ENCODE results near the gene LPCAT3. TPM values are rescaled to one million over a fixed set of nuclear protein-coding genes. Genes with fewer than 3 reads are reported as not detected.

Gene LPCAT3
- total and polyA plus RNA-seq, 2 of the 13 experiments (the other 11 are each of a cell fraction or from before 2014, with no cell fraction given): 44.5 to 64.3 TPM

- TF ChIP-seq ATF6 (CRISPR knock-in tag; conservative IDR thresholded peaks at IDR 0.05): no peak
- TF ChIP-seq E2F1 (CRISPR knock-in tag; IDR thresholded peaks at IDR 0.05): no peak
- TF ChIP-seq BRD4 (CRISPR knock-in tag; IDR thresholded peaks at IDR 0.05): peak; percentile 69; the same call in 1 of the 2 replicates
- peak; percentile 27; the same call in 1 of the 2 replicates for TF ChIP-seq ZFY (CRISPR knock-in tag; IDR thresholded peaks at IDR 0.05)
- TF ChIP-seq ZSCAN29 (CRISPR knock-in tag; conservative IDR thresholded peaks at IDR 0.05): no peak
- TF ChIP-seq PHF21A (CRISPR knock-in tag; IDR thresholded peaks at IDR 0.05): peak; percentile 15; the same call in 1 of the 2 replicates
- no peak for TF ChIP-seq ZNF589 (CRISPR knock-in tag; conservative IDR thresholded peaks at IDR 0.05)
- no peak for TF ChIP-seq ONECUT2 (CRISPR knock-in tag; IDR thresholded peaks at IDR 0.05)
- no peak for TF ChIP-seq NFE2L2 (IDR thresholded peaks at IDR 0.05; ENCODE audit: low read length)
- TF ChIP-seq BRF2 (CRISPR knock-in tag; IDR thresholded peaks at IDR 0.05): no peak
- no peak for TF ChIP-seq MYNN (CRISPR knock-in tag; IDR thresholded peaks at IDR 0.05; ENCODE audit: low read depth)
- 0 out of 2 replicates have a peak, but pooled peaks have one; percentile 42 for TF ChIP-seq MYPOP (CRISPR knock-in tag; IDR thresholded peaks at IDR 0.05)
- TF ChIP-seq ZNF83 (CRISPR knock-in tag; IDR thresholded peaks at IDR 0.05; ENCODE audit: borderline replicate concordance): no peak
- TF ChIP-seq ZNF580 (CRISPR knock-in tag; IDR thresholded peaks at IDR 0.05; ENCODE audit: borderline replicate concordance, low read depth): no peak
- peak; percentile 76 for TF ChIP-seq ZBTB33 (CRISPR knock-in tag; IDR thresholded peaks at IDR 0.05)
- TF ChIP-seq RAD51 (IDR thresholded peaks at IDR 0.05; ENCODE audit: borderline replicate concordance): no peak
- TF ChIP-seq ZC3H4 (CRISPR knock-in tag; IDR thresholded peaks at IDR 0.05; ENCODE audit: borderline replicate concordance): peak; percentile 89; the same call in 1 of the 2 replicates
- TF ChIP-seq ZNF572 (CRISPR knock-in tag; IDR thresholded peaks at IDR 0.05): 0 out of 2 replicates have a peak, but pooled peaks have one; percentile 35
- no peak for TF ChIP-seq ZNF543 (CRISPR knock-in tag; IDR thresholded peaks at IDR 0.05)
- TF ChIP-seq NFATC3 (CRISPR knock-in tag; IDR thresholded peaks at IDR 0.05): no peak
- TF ChIP-seq ZNF549 (CRISPR knock-in tag; IDR thresholded peaks at IDR 0.05): no peak
- TF ChIP-seq HOXA3 (CRISPR knock-in tag; IDR thresholded peaks at IDR 0.05): 0 out of 2 replicates have a peak, but pooled peaks have one; percentile 17
- TF ChIP-seq CEBPG (CRISPR knock-in tag; IDR thresholded peaks at IDR 0.05): peak; percentile 73
Observed at GRCh38 chr12:6962285-6963015, 55.8 kb downstream of the LPCAT3 start (continued).

Measured in HepG2 (cell line).